Breast epithelium (tissue), 3 donors: ENCODE data around the gene BACH2.

Experiments
- CTCF ChIP-seq, 3 donors: fragments of 450-650 bp; IDR thresholded peaks; one replicate each; pipeline ENCODE4 v1.5.1; 2016 to 2017; ENCODE audit warnings: antibody characterized with exemption in 3 of 3, mild to moderate bottlenecking in 3 of 3, moderate library complexity in 3 of 3
- POLR2A ChIP-seq: fragments of 450-650 bp; IDR thresholded peaks from one replicate; pipeline ENCODE4 v1.6.1; 2016; ENCODE audit warnings: antibody characterized with exemption, mild to moderate bottlenecking, moderate library complexity

DNA sequence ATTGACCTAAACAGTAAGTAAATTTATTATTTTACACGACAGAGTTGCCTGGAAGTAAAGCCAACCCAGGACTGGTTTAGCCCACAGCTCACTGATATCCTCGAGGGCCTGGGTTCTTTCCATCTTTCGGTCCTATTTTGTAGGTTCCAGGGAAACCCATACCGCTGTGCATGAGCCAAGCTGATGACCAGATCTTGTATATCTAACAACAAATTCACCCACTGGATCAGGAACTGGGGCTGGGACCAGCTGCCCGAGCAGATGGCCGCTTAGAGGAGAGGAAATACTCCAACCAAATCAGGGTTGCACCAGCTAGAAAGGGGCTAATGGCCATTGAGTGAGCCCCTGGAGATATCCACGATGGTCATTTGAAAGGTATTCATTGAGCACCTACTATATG is 139.2 kb downstream of the BACH2 start:
- no peak for TF ChIP-seq POLR2A
- no peak for TF ChIP-seq CTCF (IDR thresholded peaks at IDR 0.05)
